IMR-90 (cell line): ENCODE results near the gene SMKR1. TPM values are rescaled to one million over a fixed set of nuclear protein-coding genes. Genes with fewer than 3 reads are reported as not detected.

ENCODE experiments used
- ATAC-seq: fragments of 200-7000 bp; cut with Tn5 transposase; 2 replicates; pipeline ENCODE4 v1.9.1; 2020; ENCODE audit warnings: low read depth, mild to moderate bottlenecking, moderate library complexity
- BruUV-seq: library from RNA; stranded (reverse); fragments of 400-500 nt; replicated peaks from 2 replicates; lab custom pipeline; 2021; lab: Mats Ljungman, UMichigan
- CTCF ChIA-PET: fragments of 300-600 bp; formaldehyde crosslinking; extraction: SDS; loops from one replicate; lab custom pipeline; 2021; ENCODE audit warnings: antibody characterized with exemption; lab: Yijun Ruan, JAX
- POLR2A ChIA-PET: fragments of 300-600 bp; sonication (Branson Sonifier 250); formaldehyde crosslinking; loops from one replicate; lab custom pipeline; 2022; ENCODE audit warnings: antibody characterized with exemption; ENCODE audit not compliant: unreplicated experiment; lab: Charles Lee
- DNase-seq: peaks from one replicate; pipeline ENCODE4 v3.0.0; 2013
- H2AFZ ChIP-seq: replicated peaks from 2 replicates; pipeline ENCODE3; 2013; ENCODE audit warnings: low read length, mild to moderate bottlenecking; ENCODE audit not compliant: poor library complexity
- H2AK5ac ChIP-seq: 2 replicates; pipeline ENCODE4 v1.6.1; 2013; ENCODE audit warnings: low read depth, low read length, inconsistent platforms
- H2AK9ac ChIP-seq: replicated peaks from 2 replicates; pipeline ENCODE3; 2013; ENCODE audit warnings: mild to moderate bottlenecking, low read depth, low read length, moderate library complexity; ENCODE audit not compliant: poor library complexity
- H2BK120ac ChIP-seq: 2 replicates; pipeline ENCODE4 v1.6.1; 2013; ENCODE audit warnings: low read depth, low read length, inconsistent platforms
- H2BK15ac ChIP-seq: 3 replicates; pipeline ENCODE4 v1.6.1; 2013; ENCODE audit warnings: low read depth, low read length, inconsistent platforms
- H2BK20ac ChIP-seq: 2 replicates; pipeline ENCODE4 v1.6.1; 2013; ENCODE audit warnings: low read depth, mild to moderate bottlenecking, inconsistent platforms, low read length, moderate library complexity
- H2BK5ac ChIP-seq: 2 replicates; pipeline ENCODE4 v1.6.1; 2013; ENCODE audit warnings: mild to moderate bottlenecking, low read depth, low read length, inconsistent platforms; ENCODE audit not compliant: poor library complexity, severe bottlenecking
- H3K14ac ChIP-seq: replicated peaks from 2 replicates; pipeline ENCODE4 v1.6.1; 2013; ENCODE audit warnings: low read depth, low read length, inconsistent platforms
- H3K18ac ChIP-seq: 2 replicates; pipeline ENCODE4 v1.6.1; 2013; ENCODE audit warnings: low read depth, low read length, control low read depth
- H3K23ac ChIP-seq: 2 replicates; pipeline ENCODE4 v1.6.1; 2013; ENCODE audit warnings: low read depth, low read length, inconsistent platforms
- H3K27ac ChIP-seq: 2 replicates; pipeline ENCODE4 v1.5.1; 2013; ENCODE audit warnings: mild to moderate bottlenecking, control low read depth, low read length; ENCODE audit not compliant: insufficient read depth
- H3K27me3 ChIP-seq: 2 replicates; pipeline ENCODE4 v1.6.1; 2013; ENCODE audit warnings: low read length; ENCODE audit not compliant: control insufficient read depth, insufficient read depth
- H3K36me3 ChIP-seq: 2 replicates; pipeline ENCODE4 v1.6.1; 2013; ENCODE audit warnings: low read length, mixed read lengths; ENCODE audit not compliant: control insufficient read depth, insufficient read depth
- H3K4ac ChIP-seq: 2 replicates; pipeline ENCODE4 v1.6.1; 2013; ENCODE audit warnings: low read depth, low read length, inconsistent platforms
- H3K4me1 ChIP-seq: 2 replicates; pipeline ENCODE4 v1.6.1; 2013; ENCODE audit warnings: low read length, mixed read lengths; ENCODE audit not compliant: control insufficient read depth, insufficient read depth
- H3K4me2 ChIP-seq: 2 replicates; pipeline ENCODE4 v1.6.1; 2013; ENCODE audit warnings: low read depth, mild to moderate bottlenecking, control low read depth, low read length, moderate library complexity
- H3K4me3 ChIP-seq: 2 replicates; pipeline ENCODE4 v1.5.1; 2013; ENCODE audit warnings: low read depth, mild to moderate bottlenecking, control low read depth, low read length, moderate library complexity; ENCODE audit not compliant: insufficient read depth
- H3K56ac ChIP-seq: 2 replicates; pipeline ENCODE4 v1.6.1; 2013; ENCODE audit warnings: low read length, inconsistent platforms; ENCODE audit not compliant: insufficient read depth; ENCODE audit errors: extremely low read depth
- H3K79me1 ChIP-seq, 2 experiments: 2 replicates each; pipeline ENCODE4 v1.6.1; 2013; ENCODE audit warnings: low read length in 2 of 2, inconsistent platforms in 1 of 2, low read depth in 1 of 2
- H3K9ac ChIP-seq: 2 replicates; pipeline ENCODE4 v1.6.1; 2013; ENCODE audit warnings: low read depth, low read length, control low read depth
- H3K9me1 ChIP-seq: 2 replicates; pipeline ENCODE4 v1.6.1; 2013; ENCODE audit warnings: low read length, inconsistent platforms; ENCODE audit not compliant: insufficient read depth
- H3K9me3 ChIP-seq: 2 replicates; pipeline ENCODE4 v1.6.1; 2013; ENCODE audit warnings: low read length; ENCODE audit not compliant: control insufficient read depth, insufficient read depth
- H4K20me1 ChIP-seq: 2 replicates; pipeline ENCODE4 v1.6.1; 2013; ENCODE audit warnings: low read length, inconsistent platforms; ENCODE audit not compliant: insufficient read depth
- H4K5ac ChIP-seq: 2 replicates; pipeline ENCODE4 v1.6.1; 2013; ENCODE audit warnings: mild to moderate bottlenecking, low read depth, low read length, control low read depth
- H4K8ac ChIP-seq, 2 experiments: 2 replicates each; pipeline ENCODE4 v1.6.1; 2013; ENCODE audit warnings: low read depth in 2 of 2, low read length in 2 of 2, control low read depth in 1 of 2, inconsistent platforms in 1 of 2
- H4K91ac ChIP-seq: 2 replicates; pipeline ENCODE4 v1.6.1; 2013; ENCODE audit warnings: low read depth, low read length, inconsistent platforms; ENCODE audit not compliant: insufficient read depth
- CEBPB ChIP-seq: IDR thresholded peaks from 2 replicates; pipeline ENCODE4 v1.6.1; 2012; ENCODE audit warnings: low read depth, low read length, improper control_type of control experiment
- CHD1 ChIP-seq: IDR thresholded peaks from 2 replicates; pipeline ENCODE4 v1.6.1; 2012; ENCODE audit warnings: low read depth, low read length, improper control_type of control experiment
- ELK1 ChIP-seq: fragments of 150-350 bp; IDR thresholded peaks from 2 replicates; pipeline ENCODE4 v1.6.1; 2016; ENCODE audit warnings: low read depth, mild to moderate bottlenecking, low read length, moderate library complexity, borderline replicate concordance
- FOS ChIP-seq: fragments of 150-350 bp; IDR thresholded peaks from 2 replicates; pipeline ENCODE4 v1.6.1; 2016; ENCODE audit warnings: low read depth, low read length
- MAFK ChIP-seq: IDR thresholded peaks from 2 replicates; pipeline ENCODE4 v1.6.1; 2012; ENCODE audit warnings: low read depth, low read length, improper control_type of control experiment
- MXI1 ChIP-seq: IDR thresholded peaks from 2 replicates; pipeline ENCODE4 v1.6.1; 2012; ENCODE audit warnings: low read depth, mild to moderate bottlenecking, low read length, moderate library complexity, borderline replicate concordance
- NFE2L2 ChIP-seq: fragments of 150-350 bp; IDR thresholded peaks from 2 replicates; pipeline ENCODE4 v1.6.1; 2016; ENCODE audit warnings: low read depth, mild to moderate bottlenecking, low read length
- POLR2A ChIP-seq: IDR thresholded peaks from 2 replicates; pipeline ENCODE4 v1.6.1; 2012; ENCODE audit warnings: mild to moderate bottlenecking, low read depth, low read length
- RAD21 ChIP-seq: IDR thresholded peaks from 2 replicates; pipeline ENCODE4 v1.6.1; 2012; ENCODE audit warnings: low read length, improper control_type of control experiment
- RCOR1 ChIP-seq: IDR thresholded peaks from 2 replicates; pipeline ENCODE4 v1.6.1; 2012; ENCODE audit warnings: mild to moderate bottlenecking, low read length, improper control_type of control experiment; ENCODE audit not compliant: insufficient replicate concordance
- SMC3 ChIP-seq: fragments of 150-350 bp; IDR thresholded peaks from 2 replicates; pipeline ENCODE4 v1.6.1; 2016; ENCODE audit warnings: low read depth, mild to moderate bottlenecking, antibody characterized with exemption, low read length, moderate library complexity
- dilution Hi-C: fragments of 300-500 bp; cut with HindIII; formaldehyde crosslinking; loops from one replicate; pipeline ENCODE4 v1.14.3; 2018; ENCODE audit warnings: low sequenced_read_pairs; ENCODE audit not compliant: unreplicated experiment
- in situ Hi-C: fragments of 300-500 bp; cut with MboI; formaldehyde crosslinking; loops from 3 replicates; pipeline ENCODE4 v1.14.3; 2019; ENCODE audit warnings: low sequenced_read_pairs, inconsistent platforms, mixed read lengths
- intact Hi-C: fragments of 100-400 bp; cut with micrococcal nuclease; formaldehyde crosslinking; loops from 2 replicates; pipeline ENCODE4 v1.10.0; 2022
- polyA plus RNA-seq, 3 experiments: library from polyadenylated mRNA; depleted of rRNA; stranded (reverse); fragments of >200 nt; gene quantifications; 2 replicates each; pipeline ENCODE4 v1.2.3, GENCODE V29; 2012; ENCODE audit warnings: low replicate concordance in 1 of 3
- total RNA-seq: library from RNA; depleted of rRNA; stranded (reverse); fragments of >200 nt; gene quantifications from 2 replicates; pipeline ENCODE4 v1.2.3, GENCODE V29; 2012
- TF ChIP-seq, protein P1 (sequence below): conservative IDR thresholded peaks from 2 replicates; pipeline ENCODE4 v1.5.1; 2012; ENCODE audit warnings: mild to moderate bottlenecking, low read depth, low read length, improper control_type of control experiment
- TF ChIP-seq, protein P2 (sequence below): fragments of 150-350 bp; IDR thresholded peaks from 2 replicates; pipeline ENCODE4 v1.6.1; 2017; ENCODE audit warnings: mild to moderate bottlenecking, antibody characterized with exemption, low read length, low read depth

Gene SMKR1
- total and polyA plus RNA-seq, 2 of the 4 experiments (the other 2 are of a cell fraction): 0.26 TPM; not detected in 1

DNA sequence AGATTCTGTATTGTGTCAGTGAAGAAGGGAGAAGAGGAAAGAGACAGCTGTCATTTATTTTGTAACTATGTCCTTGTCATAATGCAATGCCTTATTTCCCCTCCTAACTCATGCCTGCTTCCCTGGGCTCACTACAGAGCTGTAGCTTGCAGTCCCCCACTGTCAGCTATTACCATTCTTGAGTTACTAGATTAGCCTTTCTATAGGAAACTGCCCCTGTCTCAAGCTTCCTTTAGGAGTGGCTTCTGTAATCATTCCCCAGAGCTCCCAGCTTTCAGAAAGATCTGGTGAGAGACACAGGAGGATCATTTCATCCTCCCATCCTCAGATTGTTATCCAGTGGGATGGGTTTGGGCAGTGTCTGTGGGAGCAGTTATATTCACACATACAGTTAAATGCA, 32.4 kb upstream of the SMKR1 start:
- no peak overlapping the region for H2AK9ac ChIP-seq
- H2BK120ac ChIP-seq: no peak overlapping the region
- in situ Hi-C loops: loop anchor here (5.0 kb wide), 1 partner anchor 253 kb away; no protein-coding TSS in a partner anchor
- no peaks in the 10 kb centered on the region for H3K79me1 ChIP-seq
- no peaks in the 10 kb centered on the region; the same call in 1 of the 2 replicates for H3K9me1 ChIP-seq
- H2BK20ac ChIP-seq: no peak overlapping the region
- H3K14ac ChIP-seq: no peak overlapping the region
- no peak for TF ChIP-seq RAD21
- no peak for TF ChIP-seq SMC3
- no peak for TF ChIP-seq CEBPB
- TF ChIP-seq MXI1: no peak
- TF ChIP-seq, protein P1, sequence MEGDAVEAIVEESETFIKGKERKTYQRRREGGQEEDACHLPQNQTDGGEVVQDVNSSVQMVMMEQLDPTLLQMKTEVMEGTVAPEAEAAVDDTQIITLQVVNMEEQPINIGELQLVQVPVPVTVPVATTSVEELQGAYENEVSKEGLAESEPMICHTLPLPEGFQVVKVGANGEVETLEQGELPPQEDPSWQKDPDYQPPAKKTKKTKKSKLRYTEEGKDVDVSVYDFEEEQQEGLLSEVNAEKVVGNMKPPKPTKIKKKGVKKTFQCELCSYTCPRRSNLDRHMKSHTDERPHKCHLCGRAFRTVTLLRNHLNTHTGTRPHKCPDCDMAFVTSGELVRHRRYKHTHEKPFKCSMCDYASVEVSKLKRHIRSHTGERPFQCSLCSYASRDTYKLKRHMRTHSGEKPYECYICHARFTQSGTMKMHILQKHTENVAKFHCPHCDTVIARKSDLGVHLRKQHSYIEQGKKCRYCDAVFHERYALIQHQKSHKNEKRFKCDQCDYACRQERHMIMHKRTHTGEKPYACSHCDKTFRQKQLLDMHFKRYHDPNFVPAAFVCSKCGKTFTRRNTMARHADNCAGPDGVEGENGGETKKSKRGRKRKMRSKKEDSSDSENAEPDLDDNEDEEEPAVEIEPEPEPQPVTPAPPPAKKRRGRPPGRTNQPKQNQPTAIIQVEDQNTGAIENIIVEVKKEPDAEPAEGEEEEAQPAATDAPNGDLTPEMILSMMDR: no peak
- TF ChIP-seq RCOR1: no peak
- no peak for TF ChIP-seq CHD1
- TF ChIP-seq, protein P2, sequence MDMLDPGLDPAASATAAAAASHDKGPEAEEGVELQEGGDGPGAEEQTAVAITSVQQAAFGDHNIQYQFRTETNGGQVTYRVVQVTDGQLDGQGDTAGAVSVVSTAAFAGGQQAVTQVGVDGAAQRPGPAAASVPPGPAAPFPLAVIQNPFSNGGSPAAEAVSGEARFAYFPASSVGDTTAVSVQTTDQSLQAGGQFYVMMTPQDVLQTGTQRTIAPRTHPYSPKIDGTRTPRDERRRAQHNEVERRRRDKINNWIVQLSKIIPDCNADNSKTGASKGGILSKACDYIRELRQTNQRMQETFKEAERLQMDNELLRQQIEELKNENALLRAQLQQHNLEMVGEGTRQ: no peak
- TF ChIP-seq FOS: no peak
- no peak for TF ChIP-seq ELK1
- TF ChIP-seq MAFK: no peak
- no peak for TF ChIP-seq POLR2A
- no peak for TF ChIP-seq NFE2L2
- no peak overlapping the region for H4K91ac ChIP-seq
- no peak overlapping the region for H3K4me3 ChIP-seq
- H3K4me1 ChIP-seq: peaks cover 1% of the 10 kb centered on the region; the same call in 1 of the 2 replicates
- no peak overlapping the region for H3K18ac ChIP-seq
- H2AFZ ChIP-seq: no peak overlapping the region
- no peaks in the 10 kb centered on the region for H4K20me1 ChIP-seq
- DNase-seq (no peak), ATAC-seq (no peak)
- no peak overlapping the region for H3K9ac ChIP-seq
- H2BK5ac ChIP-seq: no peak overlapping the region
- H3K9me3 ChIP-seq: no peaks in the 10 kb centered on the region
- H3K4me2 ChIP-seq: no peak overlapping the region
- no peak overlapping the region for H2AK5ac ChIP-seq
- POLR2A ChIA-PET: no interaction called here
- dilution Hi-C loops: no loop called here
- CTCF ChIA-PET: interaction anchor here (4.1 kb wide), 1 partner anchor 102 kb away, joined by 16 read pairs; no protein-coding TSS in a partner anchor
- H3K27me3 ChIP-seq: no peaks in the 10 kb centered on the region
- no peak overlapping the region for H3K4ac ChIP-seq
- H3K27ac ChIP-seq: no peak overlapping the region
- intact Hi-C loops: no loop called here
- H2BK15ac ChIP-seq: no peak overlapping the region
- no peak overlapping the region for H4K5ac ChIP-seq
- no peak overlapping the region for H3K56ac ChIP-seq
- no TSS peak for BruUV-seq
- no peak overlapping the region for H4K8ac ChIP-seq
- no peaks in the 10 kb centered on the region; the same call in 1 of the 2 replicates for H3K36me3 ChIP-seq
- H3K23ac ChIP-seq: no peak overlapping the region
